WERI-Rb-1 (cell line): Measurements from ENCODE around the gene MCTP1.
"Not testable (repeated sequence)": the region's sequence is repeated elsewhere in the genome, so short reads cannot be mapped to it uniquely, and the experiment has no call there.

ENCODE experiments used
- DNase-seq: peaks from one replicate; pipeline ENCODE4 v3.0.0-alpha.2; 2020
- H3K27ac ChIP-seq: fragments of 250-450 bp; sonication (Bioruptor Pico); 2 replicates; pipeline ENCODE4 v1.5.1; 2020; ENCODE audit warnings: mild to moderate bottlenecking, moderate library complexity
- H3K27me3 ChIP-seq: fragments of 250-450 bp; sonication (Bioruptor Pico); 2 replicates; pipeline ENCODE4 v1.5.1; 2021; ENCODE audit warnings: mild to moderate bottlenecking, low read depth, moderate library complexity; ENCODE audit not compliant: insufficient read depth, severe bottlenecking
- H3K36me3 ChIP-seq: fragments of 250-450 bp; sonication (Bioruptor Pico); 2 replicates; pipeline ENCODE4 v1.5.1; 2020; ENCODE audit warnings: mild to moderate bottlenecking, moderate library complexity
- H3K4me3 ChIP-seq: 2 replicates; pipeline ENCODE4 v1.5.1; 2011; ENCODE audit warnings: low read depth, mild to moderate bottlenecking, control low read depth, low read length
- H3K9me3 ChIP-seq: fragments of 250-450 bp; sonication (Bioruptor Pico); 2 replicates; pipeline ENCODE4 v1.5.1; 2021; ENCODE audit warnings: mild to moderate bottlenecking, moderate library complexity; ENCODE audit not compliant: severe bottlenecking
- CTCF ChIP-seq: IDR thresholded peaks from 2 replicates; pipeline ENCODE4 v1.5.1; 2011; ENCODE audit warnings: low read depth, mild to moderate bottlenecking, control low read depth, inconsistent platforms, low read length

MCTP1 gene

GRCh38 chr5:95148453-95148852 lies 136.4 kb downstream of the MCTP1 start:
- Histone ChIP-seq H3K27ac (no peak overlapping the region), H3K9me3 (no peaks in the 10 kb centered on the region), H3K4me3 (no peak overlapping the region), H3K36me3 (no peaks in the 10 kb centered on the region), H3K27me3 (no peaks in the 10 kb centered on the region)
- no peak for DNase-seq
- TF ChIP-seq CTCF: no peak

GRCh38 chr5:95143858-95144257 lies 141.0 kb downstream of the MCTP1 start:
- H3K36me3 ChIP-seq, H3K4me3 ChIP-seq, H3K27me3 ChIP-seq, DNase-seq, H3K9me3 ChIP-seq, H3K27ac ChIP-seq: not testable (repeated sequence)

- Histone ChIP-seq H3K4me3 (no peak overlapping the region), H3K36me3 (no peaks in the 10 kb centered on the region), H3K27ac (no peak overlapping the region), H3K9me3 (no peaks in the 10 kb centered on the region), H3K27me3 (no peaks in the 10 kb centered on the region)
- no peak for DNase-seq
- no peak for TF ChIP-seq CTCF
Observed at GRCh38 chr5:95142145-95142544, 142.7 kb downstream of the MCTP1 start.

GRCh38 chr5:95141141-95141540 lies 143.8 kb downstream of the MCTP1 start:
- Histone ChIP-seq H3K36me3 (no peaks in the 10 kb centered on the region), H3K9me3 (no peaks in the 10 kb centered on the region), H3K27me3 (no peaks in the 10 kb centered on the region), H3K27ac (no peak overlapping the region), H3K4me3 (no peak overlapping the region)
- DNase-seq: no peak
- TF ChIP-seq CTCF: no peak

- DNase-seq: no peak
- Histone ChIP-seq H3K9me3 (no peaks in the 10 kb centered on the region), H3K36me3 (no peaks in the 10 kb centered on the region), H3K27ac (no peak overlapping the region), H3K4me3 (no peak overlapping the region), H3K27me3 (no peaks in the 10 kb centered on the region)
- no peak for TF ChIP-seq CTCF
Observed at GRCh38 chr5:95134326-95134725, 150.6 kb downstream of the MCTP1 start.

GRCh38 chr5:95132096-95132495 lies 152.8 kb downstream of the MCTP1 start:
- no peaks in the 10 kb centered on the region for H3K27me3 ChIP-seq
- no peaks in the 10 kb centered on the region for H3K36me3 ChIP-seq
- no peak overlapping the region for H3K4me3 ChIP-seq
- H3K9me3 ChIP-seq: no peaks in the 10 kb centered on the region
- DNase-seq: no peak
- TF ChIP-seq CTCF: no peak
- H3K27ac ChIP-seq: no peak overlapping the region
